Heart right ventricle (tissue), 16 donors: ENCODE data around the gene DISP3. TPM values are rescaled to one million over a fixed set of nuclear protein-coding genes. Genes with fewer than 3 reads are reported as not detected.

ENCODE experiments used
- ATAC-seq, 8 donors: fragments of 200-7000 bp; cut with Tn5 transposase; one replicate each; pipeline ENCODE4 v1.9.1; 2020; ENCODE audit warnings: mild to moderate bottlenecking in 8 of 8, moderate library complexity in 8 of 8, moderate number of reproducible peaks in 1 of 8
- DNase-seq, 2 donors: peaks; one replicate each; pipeline ENCODE4 v3.0.0-alpha.2; 2020
- H3K27ac ChIP-seq, 10 donors: fragments of 200-600 bp; sonication (generic) in 2 of 10; one replicate each; pipeline versions ENCODE4 v1.5.0 to v1.8.0; 2020 to 2022; ENCODE audit warnings: mild to moderate bottlenecking in 3 of 10
- H3K27me3 ChIP-seq, 7 donors: fragments of 200-600 bp; one replicate each; pipeline ENCODE4 v1.8.0; 2021 to 2022; ENCODE audit warnings: mild to moderate bottlenecking in 2 of 7
- H3K36me3 ChIP-seq, 9 donors: fragments of 200-600 bp; sonication (generic) in 1 of 9; one replicate each; pipeline versions ENCODE4 v1.5.0 to v1.8.0; 2020 to 2022; ENCODE audit warnings: mild to moderate bottlenecking in 2 of 9
- H3K4me1 ChIP-seq, 9 donors: fragments of 200-600 bp; sonication (generic) in 1 of 9; one replicate each; pipeline versions ENCODE4 v1.5.0 to v1.8.0; 2020 to 2022; ENCODE audit warnings: mild to moderate bottlenecking in 4 of 9
- H3K4me3 ChIP-seq, 10 donors: fragments of 200-600 bp; sonication (generic) in 2 of 10; one replicate each; pipeline versions ENCODE4 v1.5.0 to v1.8.0; 2020 to 2022; ENCODE audit warnings: mild to moderate bottlenecking in 7 of 10, moderate library complexity in 2 of 10
- H3K9me3 ChIP-seq, 11 donors: fragments of 200-600 bp in 10 of 11; sonication (generic) in 2 of 11; one replicate each; pipeline versions ENCODE4 v1.5.0 to v1.8.0; 2013 to 2022; ENCODE audit warnings: mild to moderate bottlenecking in 2 of 11, control low read depth in 1 of 11, moderate library complexity in 1 of 11
- WGBS, 2 donors: extraction: QIAGEN DNeasy Blood & Tissue Kit; methylation state at CpG; one replicate each; pipeline ENCODE4 v1.1.7; 2013; ENCODE audit warnings: inconsistent platforms in 1 of 2; 5-methylcytosine and 5-hydroxymethylcytosine counted together
- intact Hi-C, 10 donors: fragments of 100-400 bp; cut with DNase I; formaldehyde crosslinking; loops; one replicate each; pipeline versions ENCODE4 v1.11.1 to v1.14.2; 2022
- polyA plus RNA-seq, 2 donors: library from polyadenylated mRNA; stranded (reverse); fragments of 200-250 nt; gene quantifications; one replicate each; pipeline ENCODE4 v1.2.3, GENCODE V29; 2013
- total RNA-seq, 10 donors: library from RNA; stranded (reverse); fragmentation: NEBNext Ultra II Directional in 3 of 10; extraction: Animal tissue kit (Norgen Biotek cat#: 25700) in 3 of 10; gene quantifications; one replicate each; pipeline versions ENCODE4 v1.2.1 to v1.2.4, GENCODE V29; 2021 to 2023
- TF ChIP-seq, protein P1 (sequence below), 9 donors: fragments of 200-600 bp; sonication (generic) in 2 of 9; IDR thresholded peaks; one replicate each; pipeline versions ENCODE4 v1.5.0 to v1.8.0; 2021 to 2022; ENCODE audit warnings: antibody characterized with exemption in 9 of 9, mild to moderate bottlenecking in 5 of 9, moderate library complexity in 1 of 9
- donor health status: Arrhythmogenic right ventricular cardiomyopathy.
- donor health status: ischemic (EF 13 %, LVEDD 7.1; RV severe dilation, severe dysfunction).
- donor health status: healthy with polysubstance abuse.
- donor health status: DM: no; HTN: yes; CAD: no.
- donor health status: DM: no; HTN: no; CAD: no.
- donor health status: ischemic (EF 25% LVEDD 6.9; RV normal size, moderate dysfunction).
- donor health status: ischemic (EF 25% LVEDD 5.7; RV mildly dilated, moderate dysfunction).
- donor health status: healthy.
- donor health status: DM: yes; HTN: yes; CAD: no.
- donor health status: Ischemic cardiomyopathy.
- donor health status: ischemic (EF 35%, LVEDD 5.7; RV mildly dilated, moderate dysfunction).
- donor health status: nonischemic (EF 11% LVEDD 7.7; RV severe dilation, severe dysfunction).
- donor health status: DM: yes; HTN: yes; CAD: no.
- donor health status: PGD.
- donor health status: ischemic (EF 29% LVEDD 5.4; RV normal size, mild dysfunction).
- donor health status: nonischemic (EF 23%, LVEDD 6.1; RV moderate dilation, normal function).

DISP3 gene
- total and polyA plus RNA-seq, 12 donors, result 0.05 to 0.22 (median 0.13) TPM; not detected in 5

DNA sequence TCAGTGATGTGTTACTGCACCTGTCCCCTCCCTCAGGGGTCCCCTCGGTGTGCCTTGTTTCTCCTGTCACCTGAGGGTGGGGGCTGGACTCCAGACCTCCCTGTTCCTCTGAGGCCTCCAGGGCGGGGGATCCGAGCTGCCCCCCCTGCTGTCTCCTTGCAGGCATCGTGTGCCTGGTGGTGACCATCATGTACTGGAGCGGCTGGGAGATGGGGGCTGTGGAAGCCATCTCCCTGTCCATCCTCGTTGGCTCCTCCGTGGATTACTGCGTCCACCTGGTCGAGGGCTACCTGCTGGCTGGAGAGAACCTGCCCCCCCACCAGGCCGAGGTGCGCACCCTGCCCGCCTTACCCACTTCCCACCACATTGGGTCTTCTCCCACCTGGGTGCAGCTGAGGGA lies 56.4 kb downstream of the DISP3 start:
- H3K9me3 ChIP-seq, result no peaks in the 10 kb centered on the region
- H3K4me1 ChIP-seq, result no peaks in the 10 kb centered on the region
- 81 to 88% methylated on average over 12 of the region's 12 CpGs for WGBS, 2 donors
- TF ChIP-seq, protein P1, sequence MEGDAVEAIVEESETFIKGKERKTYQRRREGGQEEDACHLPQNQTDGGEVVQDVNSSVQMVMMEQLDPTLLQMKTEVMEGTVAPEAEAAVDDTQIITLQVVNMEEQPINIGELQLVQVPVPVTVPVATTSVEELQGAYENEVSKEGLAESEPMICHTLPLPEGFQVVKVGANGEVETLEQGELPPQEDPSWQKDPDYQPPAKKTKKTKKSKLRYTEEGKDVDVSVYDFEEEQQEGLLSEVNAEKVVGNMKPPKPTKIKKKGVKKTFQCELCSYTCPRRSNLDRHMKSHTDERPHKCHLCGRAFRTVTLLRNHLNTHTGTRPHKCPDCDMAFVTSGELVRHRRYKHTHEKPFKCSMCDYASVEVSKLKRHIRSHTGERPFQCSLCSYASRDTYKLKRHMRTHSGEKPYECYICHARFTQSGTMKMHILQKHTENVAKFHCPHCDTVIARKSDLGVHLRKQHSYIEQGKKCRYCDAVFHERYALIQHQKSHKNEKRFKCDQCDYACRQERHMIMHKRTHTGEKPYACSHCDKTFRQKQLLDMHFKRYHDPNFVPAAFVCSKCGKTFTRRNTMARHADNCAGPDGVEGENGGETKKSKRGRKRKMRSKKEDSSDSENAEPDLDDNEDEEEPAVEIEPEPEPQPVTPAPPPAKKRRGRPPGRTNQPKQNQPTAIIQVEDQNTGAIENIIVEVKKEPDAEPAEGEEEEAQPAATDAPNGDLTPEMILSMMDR (IDR thresholded peaks at IDR 0.05), result no peak
- no peaks in the 10 kb centered on the region for H3K36me3 ChIP-seq
- H3K4me3 ChIP-seq, result no peak overlapping the region
- ATAC-seq, result no peak
- no peak for DNase-seq
- H3K27ac ChIP-seq, result no peak overlapping the region
- intact Hi-C loops, result no loop called here
- peaks cover 0 to 42% (median 12%) of the 10 kb centered on the region in 7 donors for H3K27me3 ChIP-seq

DNA sequence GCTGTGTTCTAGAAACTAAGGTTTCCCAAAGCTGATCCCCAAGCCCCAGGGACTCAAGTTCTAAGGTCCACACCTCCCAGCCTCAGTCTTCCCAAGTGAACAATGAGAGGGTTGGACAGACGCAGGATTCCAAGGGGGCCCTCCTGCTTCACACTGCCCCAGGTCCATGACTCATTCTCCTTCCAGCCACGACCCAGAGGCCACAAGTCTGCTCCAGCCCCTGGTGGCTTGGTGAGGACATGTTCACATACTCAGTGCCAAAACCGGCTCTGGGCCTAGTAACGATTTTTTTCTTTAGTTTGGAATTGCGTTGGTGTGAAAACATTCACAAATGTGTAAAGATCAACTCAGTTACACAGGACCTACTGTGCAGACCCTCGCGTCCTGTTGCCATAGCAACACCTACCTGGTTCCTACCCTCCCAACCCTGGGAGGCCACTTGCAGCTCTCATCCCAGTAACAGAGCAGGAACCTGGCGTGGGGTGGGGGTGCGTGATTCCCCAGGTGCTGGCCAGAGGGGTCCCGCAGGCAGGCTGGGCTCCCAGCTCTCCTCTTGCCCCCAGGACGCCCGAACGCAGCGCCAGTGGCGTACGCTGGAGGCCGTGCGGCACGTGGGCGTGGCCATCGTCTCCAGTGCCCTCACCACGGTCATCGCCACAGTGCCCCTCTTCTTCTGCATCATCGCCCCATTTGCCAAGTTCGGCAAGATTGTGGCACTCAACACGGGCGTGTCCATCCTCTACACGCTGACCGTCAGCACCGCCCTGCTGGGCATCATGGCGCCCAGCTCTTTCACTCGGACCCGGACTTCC lies 57.0 kb downstream of the DISP3 start:
- intact Hi-C loops, result no loop called here
- H3K4me1 ChIP-seq, result no peaks in the 10 kb centered on the region
- H3K27me3 ChIP-seq, result peaks cover 0 to 47% (median 13%) of the 10 kb centered on the region in 7 donors
- TF ChIP-seq, protein P1 (IDR thresholded peaks at IDR 0.05), result no peak
- no peak overlapping the region for H3K4me3 ChIP-seq
- H3K36me3 ChIP-seq, result no peaks in the 10 kb centered on the region
- 89% methylated on average over 33 of the region's 33 CpGs for WGBS, 2 donors
- no peak for DNase-seq
- ATAC-seq, result no peak
- H3K9me3 ChIP-seq, result no peaks in the 10 kb centered on the region
- H3K27ac ChIP-seq, result no peak overlapping the region

DNA sequence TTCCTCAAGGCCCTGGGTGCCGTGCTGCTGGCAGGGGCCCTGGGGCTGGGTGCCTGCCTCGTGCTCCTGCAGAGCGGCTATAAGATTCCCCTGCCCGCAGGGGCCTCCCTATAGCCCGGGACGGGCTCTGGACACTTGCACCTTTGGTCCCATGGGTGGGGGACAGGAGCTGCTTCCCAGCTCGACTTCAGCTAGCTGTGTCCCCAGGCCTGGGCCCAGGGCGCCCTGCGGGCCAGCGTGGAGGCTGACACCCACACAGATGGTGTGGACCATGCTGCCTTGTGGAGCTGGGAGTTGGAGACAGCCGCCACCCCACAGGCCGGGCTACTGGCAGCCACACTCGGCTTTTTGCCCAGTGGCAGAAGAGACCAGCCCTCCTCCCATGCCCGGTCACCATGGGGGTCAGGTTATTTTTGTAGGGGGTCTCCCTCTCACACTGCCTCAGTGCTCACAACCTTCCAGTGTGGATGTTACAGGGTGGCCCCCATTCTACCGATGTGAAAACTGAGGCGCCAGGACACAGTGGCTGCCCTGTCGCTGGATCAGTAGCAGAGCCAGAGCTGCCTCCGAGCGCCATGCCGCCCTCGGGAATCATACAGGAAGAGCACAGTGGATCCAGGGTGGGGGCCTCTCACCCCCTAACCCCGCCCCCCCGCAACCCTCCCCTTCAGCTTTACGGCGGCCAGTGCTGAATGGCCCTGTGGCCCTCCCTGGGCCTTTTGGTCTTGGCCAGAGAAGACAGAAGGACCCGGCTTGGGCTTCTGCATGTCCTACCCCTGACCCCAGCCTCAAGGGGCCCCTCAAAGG lies 57.8 kb downstream of the DISP3 start:
- Histone ChIP-seq H3K36me3 (no peaks in the 10 kb centered on the region), H3K4me1 (no peaks in the 10 kb centered on the region), H3K27ac (no peak overlapping the region), H3K9me3 (no peaks in the 10 kb centered on the region), H3K27me3 (peaks cover 0 to 51% (median 12%) of the 10 kb centered on the region in 7 donors), H3K4me3 (no peak overlapping the region)
- intact Hi-C loops, result no loop called here
- 83 to 84% methylated on average over 26 of the region's 26 CpGs for WGBS, 2 donors
- DNase-seq (no peak), ATAC-seq (no peak)
- TF ChIP-seq, protein P1 (IDR thresholded peaks at IDR 0.05), result no peak

DNA sequence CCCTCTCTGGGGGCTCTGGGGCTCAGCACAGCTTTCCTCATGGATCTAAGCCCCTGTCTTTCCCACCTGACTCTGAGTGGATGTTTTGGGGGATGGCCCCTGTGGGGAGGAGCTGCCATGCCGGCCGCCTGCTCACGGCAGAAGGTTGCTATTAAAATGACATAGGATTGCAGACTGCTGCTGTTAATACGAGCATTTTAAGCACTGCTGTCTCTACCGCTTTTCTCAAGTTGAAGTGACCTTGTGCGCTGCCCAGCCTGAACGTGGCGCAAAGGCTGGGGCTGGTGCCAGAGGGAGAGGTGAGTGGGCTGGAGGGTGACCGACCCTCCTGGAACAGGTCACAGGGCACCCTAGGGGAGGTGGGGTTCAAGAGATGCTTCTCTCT lies 58.4 kb downstream of the DISP3 start:
- Histone ChIP-seq H3K27me3 (peaks cover 0 to 54% (median 18%) of the 10 kb centered on the region in 7 donors), H3K27ac (no peak overlapping the region), H3K4me3 (no peak overlapping the region), H3K36me3 (no peaks in the 10 kb centered on the region), H3K9me3 (no peaks in the 10 kb centered on the region), H3K4me1 (no peaks in the 10 kb centered on the region)
- intact Hi-C loops, result no loop called here
- ATAC-seq (no peak), DNase-seq (no peak)
- 79 to 82% methylated on average over 9 of the region's 9 CpGs for WGBS, 2 donors
- TF ChIP-seq, protein P1 (IDR thresholded peaks at IDR 0.05), result no peak
